Neural progenitor cell (in vitro differentiated cells): ENCODE data around the gene VCAN. TPM values are rescaled to one million over a fixed set of nuclear protein-coding genes. Genes with fewer than 3 reads are reported as not detected.

ENCODE experiments used
- DNase-seq: peaks from one replicate; pipeline ENCODE4 v3.0.0-alpha.2; 2016; ENCODE audit warnings: low spot score
- H2AFZ ChIP-seq: fragments of 200-600 bp; sonication (generic); replicated peaks from 2 replicates; pipeline ENCODE4 v1.6.1; 2016; ENCODE audit warnings: antibody characterized with exemption
- H3F3A ChIP-seq: fragments of 200-600 bp; sonication (generic); 2 replicates; pipeline ENCODE4 v1.6.1; 2016; ENCODE audit warnings: antibody characterized with exemption, low read depth
- H3K27ac ChIP-seq: fragments of 200-600 bp; sonication (generic); 2 replicates; pipeline ENCODE4 v1.5.1; 2016; ENCODE audit warnings: mild to moderate bottlenecking
- H3K27me3 ChIP-seq: fragments of 200-600 bp; sonication (generic); 2 replicates; pipeline ENCODE4 v1.6.1; 2016; ENCODE audit warnings: mild to moderate bottlenecking, moderate library complexity
- H3K36me3 ChIP-seq: fragments of 200-600 bp; sonication (generic); 2 replicates; pipeline ENCODE4 v1.5.1; 2016
- H3K4me1 ChIP-seq: fragments of 200-600 bp; sonication (generic); 2 replicates; pipeline ENCODE4 v1.6.1; 2016; ENCODE audit warnings: mixed run types
- H3K4me2 ChIP-seq: fragments of 200-600 bp; sonication (generic); 2 replicates; pipeline ENCODE4 v1.6.1; 2016
- H3K4me3 ChIP-seq: fragments of 200-600 bp; sonication (generic); 2 replicates; pipeline ENCODE4 v1.5.1; 2016
- H3K79me2 ChIP-seq: fragments of 200-600 bp; sonication (generic); 2 replicates; pipeline ENCODE4 v1.6.1; 2016; ENCODE audit warnings: low read depth
- H3K9ac ChIP-seq: fragments of 200-600 bp; sonication (generic); 2 replicates; pipeline ENCODE4 v1.6.1; 2016
- H3K9me3 ChIP-seq: fragments of 200-600 bp; sonication (generic); 2 replicates; pipeline ENCODE4 v1.5.1; 2016; ENCODE audit warnings: low read depth
- H4K20me1 ChIP-seq: fragments of 200-600 bp; sonication (generic); 2 replicates; pipeline ENCODE4 v1.6.1; 2016; ENCODE audit warnings: low read depth
- H3K27ac Mint-ChIP-seq: 3 replicates; pipeline ENCODE4 v1.8.0; 2021; ENCODE audit warnings: mixed read lengths
- H3K27me3 Mint-ChIP-seq: 2 replicates; pipeline ENCODE4 v1.8.0; 2022; ENCODE audit warnings: low read depth, mild to moderate bottlenecking, inconsistent platforms, moderate library complexity, mixed read lengths; ENCODE audit not compliant: insufficient read depth
- H3K36me3 Mint-ChIP-seq: 3 replicates; pipeline ENCODE4 v1.8.0; 2021; ENCODE audit warnings: mixed read lengths
- H3K4me1 Mint-ChIP-seq: 3 replicates; pipeline ENCODE4 v1.8.0; 2021; ENCODE audit warnings: mixed read lengths
- H3K4me3 Mint-ChIP-seq: 3 replicates; pipeline ENCODE4 v1.8.0; 2021; ENCODE audit warnings: mild to moderate bottlenecking, moderate library complexity, mixed read lengths
- H3K9me3 Mint-ChIP-seq: 3 replicates; pipeline ENCODE4 v1.8.0; 2020; ENCODE audit warnings: mixed read lengths
- CTCF ChIP-seq: fragments of 200-600 bp; sonication (generic); IDR thresholded peaks from 2 replicates; pipeline ENCODE4 v1.5.1; 2017; ENCODE audit warnings: antibody characterized with exemption, mild to moderate bottlenecking
- EZH2 ChIP-seq: fragments of 200-600 bp; sonication (generic); IDR thresholded peaks from 2 replicates; pipeline ENCODE4 v1.6.1; 2017; ENCODE audit warnings: antibody characterized with exemption, mild to moderate bottlenecking, moderate library complexity
- EZH2phosphoT487 ChIP-seq: fragments of 200-600 bp; sonication (generic); IDR thresholded peaks from 2 replicates; pipeline ENCODE4 v1.6.1; 2017; ENCODE audit warnings: antibody characterized with exemption
- total RNA-seq: library from RNA; depleted of rRNA; stranded (reverse); fragments of >200 nt; gene quantifications from 2 replicates; pipeline ENCODE4 v1.2.3, GENCODE V29; 2015; ENCODE audit warnings: low replicate concordance

VCAN gene
- total RNA-seq, 1 donor from 2014 or later, result 101 TPM

DNA sequence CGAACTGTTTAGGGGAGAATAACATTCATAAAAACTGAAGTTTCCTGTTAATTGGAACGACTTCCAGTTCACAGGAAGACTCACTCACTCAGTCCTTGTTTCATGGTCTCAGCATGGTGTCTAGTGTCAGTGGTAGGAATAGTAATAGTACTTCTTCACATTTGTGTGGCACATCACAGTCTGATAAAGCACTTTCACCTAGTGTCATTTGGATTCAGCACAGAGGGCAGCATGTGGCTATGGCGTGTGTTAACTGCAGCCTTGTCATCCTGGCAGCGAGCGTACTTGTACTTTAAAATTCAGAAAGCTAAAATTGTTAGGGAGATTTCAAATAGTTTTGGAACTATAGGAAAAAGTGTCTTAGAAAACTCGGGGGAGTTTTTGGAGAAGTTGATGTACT is 72.4 kb downstream of the VCAN start:
- H3K36me3 Mint-ChIP-seq, result peaks cover 65% of the 10 kb centered on the region
- H3F3A ChIP-seq, result no peaks in the 10 kb centered on the region
- H3K4me2 ChIP-seq, result no peak overlapping the region
- no peaks in the 10 kb centered on the region for H3K36me3 ChIP-seq
- no peaks in the 10 kb centered on the region for H3K27me3 ChIP-seq
- no peak overlapping the region for H3K27ac ChIP-seq
- no peak overlapping the region for H3K4me3 Mint-ChIP-seq
- H3K9ac ChIP-seq, result no peak overlapping the region
- no peak overlapping the region for H3K4me3 ChIP-seq
- no peaks in the 10 kb centered on the region for H3K9me3 ChIP-seq
- DNase-seq, result no peak
- TF ChIP-seq EZH2 (no peak), CTCF (no peak), EZH2phosphoT487 (no peak)
- H3K79me2 ChIP-seq, result no peaks in the 10 kb centered on the region
- no peak overlapping the region for H3K27ac Mint-ChIP-seq
- H4K20me1 ChIP-seq, result no peaks in the 10 kb centered on the region
- no peaks in the 10 kb centered on the region for H3K4me1 Mint-ChIP-seq
- peaks cover 9% of the 10 kb centered on the region for H3K9me3 Mint-ChIP-seq
- no peak overlapping the region for H2AFZ ChIP-seq
- H3K4me1 ChIP-seq, result no peaks in the 10 kb centered on the region
- H3K27me3 Mint-ChIP-seq, result peaks cover 4% of the 10 kb centered on the region

DNA sequence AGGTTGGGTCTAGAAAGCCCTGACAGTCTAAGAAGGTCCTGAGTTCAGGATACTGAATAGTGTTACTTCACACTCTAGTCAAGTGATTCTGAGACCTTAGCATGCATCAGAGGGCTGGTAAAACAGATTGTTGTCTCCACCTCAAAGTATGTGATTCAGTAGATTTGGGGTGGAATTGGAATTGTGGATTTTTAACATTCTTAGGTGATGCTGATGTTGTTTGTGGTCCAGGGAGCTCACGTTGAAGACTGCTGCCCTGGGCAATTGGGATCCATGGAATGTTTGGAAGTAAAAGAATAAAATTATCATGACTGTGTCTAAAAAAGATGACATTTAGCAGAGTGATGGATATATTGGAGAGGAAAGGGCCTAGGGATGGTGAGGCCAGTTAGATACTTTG is 75.6 kb downstream of the VCAN start:
- Mint-ChIP-seq H3K4me1 (no peaks in the 10 kb centered on the region), H3K4me3 (no peak overlapping the region), H3K9me3 (no peaks in the 10 kb centered on the region), H3K27ac (no peak overlapping the region), H3K27me3 (no peaks in the 10 kb centered on the region), H3K36me3 (peaks cover 51% of the 10 kb centered on the region)
- H3F3A ChIP-seq, result no peaks in the 10 kb centered on the region
- no peaks in the 10 kb centered on the region for H3K36me3 ChIP-seq
- no peak overlapping the region for H2AFZ ChIP-seq
- H3K79me2 ChIP-seq, result no peaks in the 10 kb centered on the region
- H3K9me3 ChIP-seq, result no peaks in the 10 kb centered on the region
- no peak overlapping the region for H3K4me3 ChIP-seq
- DNase-seq, result no peak
- no peaks in the 10 kb centered on the region for H4K20me1 ChIP-seq
- TF ChIP-seq EZH2phosphoT487, result no peak
- TF ChIP-seq CTCF, result no peak
- TF ChIP-seq EZH2, result no peak
- no peak overlapping the region for H3K9ac ChIP-seq
- H3K4me1 ChIP-seq, result no peaks in the 10 kb centered on the region
- H3K27me3 ChIP-seq, result no peaks in the 10 kb centered on the region
- H3K4me2 ChIP-seq, result no peak overlapping the region
- H3K27ac ChIP-seq, result no peak overlapping the region

GRCh38 chr5:83547889-83548288 is 76.3 kb downstream of the VCAN start:
- Histone ChIP-seq H3K27ac (no peak overlapping the region), H3K4me3 (no peak overlapping the region), H3K4me2 (no peak overlapping the region), H3K36me3 (no peaks in the 10 kb centered on the region), H2AFZ (no peak overlapping the region), H3K27me3 (no peaks in the 10 kb centered on the region), H3K4me1 (no peaks in the 10 kb centered on the region), H3F3A (no peaks in the 10 kb centered on the region), H3K79me2 (no peaks in the 10 kb centered on the region), H4K20me1 (no peaks in the 10 kb centered on the region), H3K9ac (no peak overlapping the region), H3K9me3 (no peaks in the 10 kb centered on the region)
- no peak overlapping the region for H3K4me3 Mint-ChIP-seq
- no peak for DNase-seq
- H3K36me3 Mint-ChIP-seq, result peaks cover 51% of the 10 kb centered on the region
- H3K27ac Mint-ChIP-seq, result no peak overlapping the region
- no peaks in the 10 kb centered on the region for H3K9me3 Mint-ChIP-seq
- no peak for TF ChIP-seq EZH2
- H3K27me3 Mint-ChIP-seq, result no peaks in the 10 kb centered on the region
- no peaks in the 10 kb centered on the region for H3K4me1 Mint-ChIP-seq

DNA sequence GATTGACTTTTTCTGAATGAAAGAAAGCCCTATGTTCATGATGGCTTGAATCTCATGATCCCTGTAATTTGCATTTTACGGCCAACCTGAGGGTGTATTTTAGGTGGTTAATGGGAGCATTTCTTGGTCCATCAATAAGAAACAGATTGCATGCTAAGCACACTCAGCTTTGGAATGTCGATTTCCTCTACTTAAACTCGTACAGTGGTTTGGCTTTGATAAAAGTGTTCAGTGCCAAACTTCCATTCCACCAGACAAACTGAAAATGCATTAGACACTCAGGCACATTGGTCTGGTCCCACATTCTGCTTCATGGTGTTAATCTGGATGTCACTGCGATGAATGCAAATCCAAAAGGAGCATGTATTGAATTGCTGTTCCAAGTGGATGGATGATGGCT is 77.0 kb downstream of the VCAN start:
- H2AFZ ChIP-seq, result no peak overlapping the region
- no peak overlapping the region for H3K9ac ChIP-seq
- H3K79me2 ChIP-seq, result no peaks in the 10 kb centered on the region
- DNase-seq, result no peak
- no peak overlapping the region for H3K27ac Mint-ChIP-seq
- H3F3A ChIP-seq, result no peaks in the 10 kb centered on the region
- no peak overlapping the region for H3K4me3 ChIP-seq
- H3K27me3 Mint-ChIP-seq, result no peaks in the 10 kb centered on the region
- H3K4me3 Mint-ChIP-seq, result no peak overlapping the region
- no peak for TF ChIP-seq EZH2
- TF ChIP-seq CTCF, result no peak
- TF ChIP-seq EZH2phosphoT487, result no peak
- H3K36me3 Mint-ChIP-seq, result peaks cover 58% of the 10 kb centered on the region
- H4K20me1 ChIP-seq, result no peaks in the 10 kb centered on the region
- no peaks in the 10 kb centered on the region for H3K36me3 ChIP-seq
- no peak overlapping the region for H3K27ac ChIP-seq
- H3K27me3 ChIP-seq, result no peaks in the 10 kb centered on the region
- no peaks in the 10 kb centered on the region for H3K9me3 Mint-ChIP-seq
- H3K9me3 ChIP-seq, result no peaks in the 10 kb centered on the region
- H3K4me1 Mint-ChIP-seq, result no peaks in the 10 kb centered on the region
- H3K4me2 ChIP-seq, result no peak overlapping the region
- no peaks in the 10 kb centered on the region for H3K4me1 ChIP-seq
